ENCODE measurements around the gene COL20A1.

COL20A1 gene

GRCh38 chr20:63253438-63254231 is 39.4 kb upstream of the COL20A1 start:
- Histone ChIP-seq H3K9ac (ENCODE audit: low read depth, low read length) (no peak overlapping the region), H3K27ac (ENCODE audit: low read depth, low read length) (no peak overlapping the region), H3K4me3 (ENCODE audit: low read depth, low read length) (peak overlapping the region; percentile 60), H3K27me3 (ENCODE audit: control insufficient read depth, insufficient read depth, low read length) (peaks cover 37% of the 10 kb centered on the region), H3K9me3 (ENCODE audit: control insufficient read depth, insufficient read depth, low read length) (no peaks in the 10 kb centered on the region), H3K36me3 (ENCODE audit: control insufficient read depth, insufficient read depth, low read length) (no peaks in the 10 kb centered on the region), H3K4me1 (ENCODE audit: control insufficient read depth, insufficient read depth, low read length) (peaks cover 12% of the 10 kb centered on the region)

GRCh38 chr20:63254232-63254605 is 38.8 kb upstream of the COL20A1 start, which contains the start of gene NKAIN4:
NKAIN4 (minus strand) TSS chr20:63254463; CDS start chr20:63254450, 13 bp downstream.
- peaks cover 37% of the 10 kb centered on the region for H3K27me3 ChIP-seq (ENCODE audit: control insufficient read depth, insufficient read depth, low read length)

GRCh38 chr20:63254606-63255384 is 38.2 kb upstream of the COL20A1 start:
- Histone ChIP-seq H3K27ac (ENCODE audit: low read depth, low read length) (no peak overlapping the region), H3K9ac (ENCODE audit: low read depth, low read length) (no peak overlapping the region), H3K9me3 (ENCODE audit: control insufficient read depth, insufficient read depth, low read length) (no peaks in the 10 kb centered on the region), H3K4me3 (ENCODE audit: low read depth, low read length) (peak overlapping the region; percentile 56), H3K36me3 (ENCODE audit: control insufficient read depth, insufficient read depth, low read length) (no peaks in the 10 kb centered on the region), H3K27me3 (ENCODE audit: control insufficient read depth, insufficient read depth, low read length) (peaks cover 37% of the 10 kb centered on the region), H3K4me1 (ENCODE audit: control insufficient read depth, insufficient read depth, low read length) (peaks cover 12% of the 10 kb centered on the region)

More at GRCh38 chr20:63254232-63254605, 38.8 kb upstream of the COL20A1 start, which contains the start of gene NKAIN4:
- H3K4me1 ChIP-seq (ENCODE audit: control insufficient read depth, insufficient read depth, low read length): peaks cover 12% of the 10 kb centered on the region
- H3K36me3 ChIP-seq (ENCODE audit: control insufficient read depth, insufficient read depth, low read length): no peaks in the 10 kb centered on the region
- no peak within 1 kb of the TSS for H3K27ac ChIP-seq (ENCODE audit: low read depth, low read length)
- H3K9ac ChIP-seq (ENCODE audit: low read depth, low read length): no peak within 1 kb of the TSS
- no peaks in the 10 kb centered on the region for H3K9me3 ChIP-seq (ENCODE audit: control insufficient read depth, insufficient read depth, low read length)
- peak within 1 kb of the TSS; percentile 60 for H3K4me3 ChIP-seq (ENCODE audit: low read depth, low read length)

GRCh38 chr20:63255931-63256704 is 36.9 kb upstream of the COL20A1 start:
- peaks cover 37% of the 10 kb centered on the region for H3K27me3 ChIP-seq (ENCODE audit: control insufficient read depth, insufficient read depth, low read length)
- H3K36me3 ChIP-seq (ENCODE audit: control insufficient read depth, insufficient read depth, low read length): no peaks in the 10 kb centered on the region
- H3K9ac ChIP-seq (ENCODE audit: low read depth, low read length): no peak overlapping the region
- H3K4me3 ChIP-seq (ENCODE audit: low read depth, low read length): no peak overlapping the region
- H3K9me3 ChIP-seq (ENCODE audit: control insufficient read depth, insufficient read depth, low read length): no peaks in the 10 kb centered on the region
- H3K27ac ChIP-seq (ENCODE audit: low read depth, low read length): no peak overlapping the region
- peaks cover 12% of the 10 kb centered on the region for H3K4me1 ChIP-seq (ENCODE audit: control insufficient read depth, insufficient read depth, low read length)

GRCh38 chr20:63256954-63257353 is 36.0 kb upstream of the COL20A1 start:
- Histone ChIP-seq H3K36me3 (ENCODE audit: control insufficient read depth, insufficient read depth, low read length) (no peaks in the 10 kb centered on the region), H3K4me3 (ENCODE audit: low read depth, low read length) (no peak overlapping the region), H3K9me3 (ENCODE audit: control insufficient read depth, insufficient read depth, low read length) (no peaks in the 10 kb centered on the region), H3K4me1 (ENCODE audit: control insufficient read depth, insufficient read depth, low read length) (peaks cover 12% of the 10 kb centered on the region), H3K27ac (ENCODE audit: low read depth, low read length) (no peak overlapping the region), H3K9ac (ENCODE audit: low read depth, low read length) (no peak overlapping the region), H3K27me3 (ENCODE audit: control insufficient read depth, insufficient read depth, low read length) (peaks cover 34% of the 10 kb centered on the region)

GRCh38 chr20:63257629-63258028 is 35.4 kb upstream of the COL20A1 start:
- Histone ChIP-seq H3K4me3 (ENCODE audit: low read depth, low read length) (no peak overlapping the region), H3K4me1 (ENCODE audit: control insufficient read depth, insufficient read depth, low read length) (peaks cover 12% of the 10 kb centered on the region), H3K9ac (ENCODE audit: low read depth, low read length) (no peak overlapping the region), H3K9me3 (ENCODE audit: control insufficient read depth, insufficient read depth, low read length) (no peaks in the 10 kb centered on the region), H3K27ac (ENCODE audit: low read depth, low read length) (no peak overlapping the region), H3K36me3 (ENCODE audit: control insufficient read depth, insufficient read depth, low read length) (no peaks in the 10 kb centered on the region), H3K27me3 (ENCODE audit: control insufficient read depth, insufficient read depth, low read length) (peaks cover 28% of the 10 kb centered on the region)

- Histone ChIP-seq H3K27me3 (ENCODE audit: control insufficient read depth, insufficient read depth, low read length) (peaks cover 18% of the 10 kb centered on the region), H3K9me3 (ENCODE audit: control insufficient read depth, insufficient read depth, low read length) (no peaks in the 10 kb centered on the region), H3K27ac (ENCODE audit: low read depth, low read length) (no peak overlapping the region), H3K4me1 (ENCODE audit: control insufficient read depth, insufficient read depth, low read length) (peaks cover 6% of the 10 kb centered on the region), H3K9ac (ENCODE audit: low read depth, low read length) (no peak overlapping the region), H3K4me3 (ENCODE audit: low read depth, low read length) (no peak overlapping the region), H3K36me3 (ENCODE audit: control insufficient read depth, insufficient read depth, low read length) (no peaks in the 10 kb centered on the region)
These were observed 34.2 kb upstream of the COL20A1 start for GRCh38 chr20:63258781-63259180.

GRCh38 chr20:63259734-63260460 is 33.1 kb upstream of the COL20A1 start:
- no peaks in the 10 kb centered on the region for H3K36me3 ChIP-seq (ENCODE audit: control insufficient read depth, insufficient read depth, low read length)
- H3K4me1 ChIP-seq (ENCODE audit: control insufficient read depth, insufficient read depth, low read length): peaks cover 6% of the 10 kb centered on the region
- H3K9me3 ChIP-seq (ENCODE audit: control insufficient read depth, insufficient read depth, low read length): no peaks in the 10 kb centered on the region
- H3K27me3 ChIP-seq (ENCODE audit: control insufficient read depth, insufficient read depth, low read length): peaks cover 18% of the 10 kb centered on the region
- no peak overlapping the region for H3K9ac ChIP-seq (ENCODE audit: low read depth, low read length)
- H3K4me3 ChIP-seq (ENCODE audit: low read depth, low read length): no peak overlapping the region
- H3K27ac ChIP-seq (ENCODE audit: low read depth, low read length): no peak overlapping the region

- no peaks in the 10 kb centered on the region for H3K36me3 ChIP-seq (ENCODE audit: control insufficient read depth, insufficient read depth, low read length)
- no peak overlapping the region for H3K4me3 ChIP-seq (ENCODE audit: low read depth, low read length)
- peaks cover under 1% of the 10 kb centered on the region; the same call in 1 of the 2 replicates for H3K4me1 ChIP-seq (ENCODE audit: control insufficient read depth, insufficient read depth, low read length)
- H3K27me3 ChIP-seq (ENCODE audit: control insufficient read depth, insufficient read depth, low read length): peaks cover 14% of the 10 kb centered on the region; the same call in 1 of the 2 replicates
- no peak overlapping the region for H3K9ac ChIP-seq (ENCODE audit: low read depth, low read length)
- H3K9me3 ChIP-seq (ENCODE audit: control insufficient read depth, insufficient read depth, low read length): no peaks in the 10 kb centered on the region
- no peak overlapping the region for H3K27ac ChIP-seq (ENCODE audit: low read depth, low read length)
These were observed 32.5 kb upstream of the COL20A1 start for GRCh38 chr20:63260521-63260920.

GRCh38 chr20:63261060-63261794 is 31.8 kb upstream of the COL20A1 start:
- Histone ChIP-seq H3K36me3 (ENCODE audit: control insufficient read depth, insufficient read depth, low read length) (no peaks in the 10 kb centered on the region), H3K9me3 (ENCODE audit: control insufficient read depth, insufficient read depth, low read length) (no peaks in the 10 kb centered on the region), H3K27ac (ENCODE audit: low read depth, low read length) (no peak overlapping the region), H3K4me3 (ENCODE audit: low read depth, low read length) (no peak overlapping the region), H3K27me3 (ENCODE audit: control insufficient read depth, insufficient read depth, low read length) (0 out of 2 replicates have a peak, but pooled peaks cover 7% of the 10 kb centered on the region), H3K9ac (ENCODE audit: low read depth, low read length) (no peak overlapping the region), H3K4me1 (ENCODE audit: control insufficient read depth, insufficient read depth, low read length) (no peaks in the 10 kb centered on the region)

Data from HUES48 (cell line).